Neural cell (in vitro differentiated cells): ENCODE data around the gene CRYBA4.

Experiments
- CTCF ChIP-seq: fragments of 450-650 bp; IDR thresholded peaks from 2 replicates; pipeline ENCODE4 v1.5.1; 2014; ENCODE audit warnings: antibody characterized with exemption, mild to moderate bottlenecking, moderate library complexity; ENCODE audit not compliant: poor library complexity, severe bottlenecking
- EZH2 ChIP-seq: fragments of 200-600, 300-800 bp; shearing (Covaris generic), sonication (generic); IDR thresholded peaks from 2 replicates; pipeline ENCODE4 v1.6.1; 2014; ENCODE audit warnings: antibody characterized with exemption, low read length, borderline replicate concordance, mild to moderate bottlenecking; ENCODE audit not compliant: insufficient read depth, poor library complexity, severe bottlenecking
- SMC3 ChIP-seq: fragments of 450-650 bp; conservative IDR thresholded peaks from 2 replicates; pipeline ENCODE4 v1.6.1; 2014; ENCODE audit warnings: antibody characterized with exemption, mild to moderate bottlenecking, moderate library complexity; ENCODE audit not compliant: poor library complexity

GRCh38 chr22:26587991-26588613, 33.7 kb upstream of the CRYBA4 start:
- no peak for TF ChIP-seq CTCF
- TF ChIP-seq SMC3: no peak
- no peak for TF ChIP-seq EZH2
